GM23338 (cell line): ENCODE results near the gene UBR2. TPM values are rescaled to one million over a fixed set of nuclear protein-coding genes. Genes with fewer than 3 reads are reported as not detected.

Source experiments
- ATAC-seq: fragments of 200-7000 bp; cut with Tn5 transposase; 3 replicates; pipeline ENCODE4 v1.9.1; 2020
- DNase-seq: peaks from one replicate; pipeline ENCODE4 v3.0.0-alpha.2; 2015; ENCODE audit warnings: low spot score
- H2AFZ ChIP-seq: fragments of 200-600 bp; sonication (generic); 2 replicates; pipeline ENCODE4 v1.8.0; 2016; ENCODE audit warnings: antibody characterized with exemption, mild to moderate bottlenecking, moderate library complexity
- H3F3A ChIP-seq: fragments of 200-600 bp; sonication (generic); replicated peaks from 2 replicates; pipeline ENCODE4 v1.8.0; 2017; ENCODE audit warnings: antibody characterized with exemption, mixed run types, low read depth
- H3K27ac ChIP-seq: fragments of 200-600 bp; sonication (generic); 2 replicates; pipeline ENCODE4 v1.6.1; 2016; ENCODE audit warnings: low read depth
- H3K27me3 ChIP-seq: fragments of 200-600 bp; sonication (generic); 2 replicates; pipeline ENCODE4 v1.8.0; 2016; ENCODE audit warnings: mild to moderate bottlenecking, mixed run types, moderate library complexity; ENCODE audit not compliant: insufficient read depth
- H3K36me3 ChIP-seq: fragments of 200-600 bp; sonication (generic); 2 replicates; pipeline ENCODE4 v1.8.0; 2016; ENCODE audit warnings: mild to moderate bottlenecking; ENCODE audit not compliant: insufficient read depth
- H3K4me1 ChIP-seq: fragments of 200-600 bp; sonication (generic); 2 replicates; pipeline ENCODE4 v1.8.0; 2016; ENCODE audit warnings: mild to moderate bottlenecking, moderate library complexity; ENCODE audit not compliant: insufficient read depth
- H3K4me2 ChIP-seq: fragments of 200-600 bp; sonication (generic); 2 replicates; pipeline ENCODE4 v1.7.1; 2017; ENCODE audit warnings: mixed run types
- H3K4me3 ChIP-seq: fragments of 200-600 bp; sonication (generic); 2 replicates; pipeline ENCODE4 v1.6.1; 2016; ENCODE audit warnings: mixed run types
- H3K79me2 ChIP-seq: fragments of 200-600 bp; sonication (generic); replicated peaks from 2 replicates; pipeline ENCODE4 v1.8.0; 2017; ENCODE audit warnings: mild to moderate bottlenecking; ENCODE audit not compliant: insufficient read depth
- H3K9me2 ChIP-seq: fragments of 200-600 bp; sonication (generic); 2 replicates; pipeline ENCODE4 v1.8.0; 2017; ENCODE audit not compliant: insufficient read depth
- H4K20me1 ChIP-seq: fragments of 200-600 bp; sonication (generic); replicated peaks from 2 replicates; pipeline ENCODE4 v1.8.0; 2017; ENCODE audit warnings: mild to moderate bottlenecking; ENCODE audit not compliant: insufficient read depth
- H3K27ac Mint-ChIP-seq: 2 replicates; pipeline ENCODE4 v1.8.0; 2020; ENCODE audit warnings: inconsistent platforms, mild to moderate bottlenecking, moderate library complexity, mixed read lengths
- H3K27me3 Mint-ChIP-seq: 3 replicates; pipeline ENCODE4 v1.8.0; 2022; ENCODE audit warnings: low read depth, mild to moderate bottlenecking, moderate library complexity, mixed read lengths, inconsistent platforms; ENCODE audit not compliant: insufficient read depth, poor library complexity
- H3K36me3 Mint-ChIP-seq: 3 replicates; pipeline ENCODE4 v1.8.0; 2021; ENCODE audit warnings: low read depth, mild to moderate bottlenecking, inconsistent platforms, moderate library complexity, mixed read lengths
- H3K4me1 Mint-ChIP-seq: 3 replicates; pipeline ENCODE4 v1.8.0; 2020; ENCODE audit warnings: mild to moderate bottlenecking, inconsistent platforms, mixed read lengths
- H3K4me3 Mint-ChIP-seq: 3 replicates; pipeline ENCODE4 v1.8.0; 2021; ENCODE audit warnings: moderate library complexity, mild to moderate bottlenecking, inconsistent platforms, mixed read lengths
- H3K9me3 Mint-ChIP-seq: 3 replicates; pipeline ENCODE4 v1.8.0; 2020; ENCODE audit warnings: moderate library complexity, mild to moderate bottlenecking, inconsistent platforms, mixed read lengths
- REST ChIP-seq: IDR thresholded peaks from one replicate; pipeline ENCODE4 v1.6.1; 2018; ENCODE audit warnings: antibody characterized with exemption; ENCODE audit not compliant: unreplicated experiment
- STAT1 ChIP-seq: IDR thresholded peaks from one replicate; pipeline ENCODE4 v1.6.1; 2016; ENCODE audit warnings: antibody characterized with exemption; ENCODE audit not compliant: unreplicated experiment
- polyA plus RNA-seq: library from polyadenylated mRNA; unstranded; fragments of >200 nt; fragmentation: Nextera tagmentation; extraction: Ambion mirVana; gene quantifications from 2 replicates; pipeline ENCODE4 v1.2.1, GENCODE V29; 2016
- total RNA-seq: library from RNA; depleted of rRNA; stranded (reverse); fragments of >200 nt; shearing (Covaris generic); gene quantifications from 2 replicates; pipeline ENCODE4 v1.2.3, GENCODE V29; 2014
- TF ChIP-seq, protein P1 (sequence below): fragments of 250-450 bp; sonication (Bioruptor Pico); IDR thresholded peaks from 2 replicates; pipeline ENCODE4 v1.5.0; 2020; ENCODE audit warnings: mild to moderate bottlenecking, moderate library complexity

The UBR2 gene
- total and polyA plus RNA-seq, 2 experiments from 2014 or later = 6.7 to 21.2 TPM

- TF ChIP-seq, protein P1, sequence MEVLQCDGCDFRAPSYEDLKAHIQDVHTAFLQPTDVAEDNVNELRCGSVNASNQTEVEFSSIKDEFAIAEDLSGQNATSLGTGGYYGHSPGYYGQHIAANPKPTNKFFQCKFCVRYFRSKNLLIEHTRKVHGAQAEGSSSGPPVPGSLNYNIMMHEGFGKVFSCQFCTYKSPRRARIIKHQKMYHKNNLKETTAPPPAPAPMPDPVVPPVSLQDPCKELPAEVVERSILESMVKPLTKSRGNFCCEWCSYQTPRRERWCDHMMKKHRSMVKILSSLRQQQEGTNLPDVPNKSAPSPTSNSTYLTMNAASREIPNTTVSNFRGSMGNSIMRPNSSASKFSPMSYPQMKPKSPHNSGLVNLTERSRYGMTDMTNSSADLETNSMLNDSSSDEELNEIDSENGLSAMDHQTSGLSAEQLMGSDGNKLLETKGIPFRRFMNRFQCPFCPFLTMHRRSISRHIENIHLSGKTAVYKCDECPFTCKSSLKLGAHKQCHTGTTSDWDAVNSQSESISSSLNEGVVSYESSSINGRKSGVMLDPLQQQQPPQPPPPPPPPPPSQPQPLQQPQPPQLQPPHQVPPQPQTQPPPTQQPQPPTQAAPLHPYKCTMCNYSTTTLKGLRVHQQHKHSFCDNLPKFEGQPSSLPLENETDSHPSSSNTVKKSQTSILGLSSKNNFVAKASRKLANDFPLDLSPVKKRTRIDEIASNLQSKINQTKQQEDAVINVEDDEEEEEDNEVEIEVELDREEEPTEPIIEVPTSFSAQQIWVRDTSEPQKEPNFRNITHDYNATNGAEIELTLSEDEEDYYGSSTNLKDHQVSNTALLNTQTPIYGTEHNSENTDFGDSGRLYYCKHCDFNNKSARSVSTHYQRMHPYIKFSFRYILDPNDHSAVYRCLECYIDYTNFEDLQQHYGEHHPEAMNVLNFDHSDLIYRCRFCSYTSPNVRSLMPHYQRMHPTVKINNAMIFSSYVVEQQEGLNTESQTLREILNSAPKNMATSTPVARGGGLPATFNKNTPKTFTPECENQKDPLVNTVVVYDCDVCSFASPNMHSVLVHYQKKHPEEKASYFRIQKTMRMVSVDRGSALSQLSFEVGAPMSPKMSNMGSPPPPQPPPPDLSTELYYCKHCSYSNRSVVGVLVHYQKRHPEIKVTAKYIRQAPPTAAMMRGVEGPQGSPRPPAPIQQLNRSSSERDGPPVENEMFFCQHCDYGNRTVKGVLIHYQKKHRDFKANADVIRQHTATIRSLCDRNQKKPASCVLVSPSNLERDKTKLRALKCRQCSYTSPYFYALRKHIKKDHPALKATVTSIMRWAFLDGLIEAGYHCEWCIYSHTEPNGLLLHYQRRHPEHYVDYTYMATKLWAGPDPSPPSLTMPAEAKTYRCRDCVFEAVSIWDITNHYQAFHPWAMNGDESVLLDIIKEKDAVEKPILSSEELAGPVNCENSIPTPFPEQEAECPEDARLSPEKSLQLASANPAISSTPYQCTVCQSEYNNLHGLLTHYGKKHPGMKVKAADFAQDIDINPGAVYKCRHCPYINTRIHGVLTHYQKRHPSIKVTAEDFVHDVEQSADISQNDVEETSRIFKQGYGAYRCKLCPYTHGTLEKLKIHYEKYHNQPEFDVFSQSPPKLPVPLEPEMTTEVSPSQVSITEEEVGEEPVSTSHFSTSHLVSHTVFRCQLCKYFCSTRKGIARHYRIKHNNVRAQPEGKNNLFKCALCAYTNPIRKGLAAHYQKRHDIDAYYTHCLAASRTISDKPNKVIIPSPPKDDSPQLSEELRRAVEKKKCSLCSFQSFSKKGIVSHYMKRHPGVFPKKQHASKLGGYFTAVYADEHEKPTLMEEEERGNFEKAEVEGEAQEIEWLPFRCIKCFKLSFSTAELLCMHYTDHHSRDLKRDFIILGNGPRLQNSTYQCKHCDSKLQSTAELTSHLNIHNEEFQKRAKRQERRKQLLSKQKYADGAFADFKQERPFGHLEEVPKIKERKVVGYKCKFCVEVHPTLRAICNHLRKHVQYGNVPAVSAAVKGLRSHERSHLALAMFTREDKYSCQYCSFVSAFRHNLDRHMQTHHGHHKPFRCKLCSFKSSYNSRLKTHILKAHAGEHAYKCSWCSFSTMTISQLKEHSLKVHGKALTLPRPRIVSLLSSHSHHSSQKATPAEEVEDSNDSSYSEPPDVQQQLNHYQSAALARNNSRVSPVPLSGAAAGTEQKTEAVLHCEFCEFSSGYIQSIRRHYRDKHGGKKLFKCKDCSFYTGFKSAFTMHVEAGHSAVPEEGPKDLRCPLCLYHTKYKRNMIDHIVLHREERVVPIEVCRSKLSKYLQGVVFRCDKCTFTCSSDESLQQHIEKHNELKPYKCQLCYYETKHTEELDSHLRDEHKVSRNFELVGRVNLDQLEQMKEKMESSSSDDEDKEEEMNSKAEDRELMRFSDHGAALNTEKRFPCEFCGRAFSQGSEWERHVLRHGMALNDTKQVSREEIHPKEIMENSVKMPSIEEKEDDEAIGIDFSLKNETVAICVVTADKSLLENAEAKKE (CRISPR knock-in tag) = no peak
Measured at GRCh38 chr6:42552380-42552779, 11.4 kb upstream of the UBR2 start (continued).

DNA sequence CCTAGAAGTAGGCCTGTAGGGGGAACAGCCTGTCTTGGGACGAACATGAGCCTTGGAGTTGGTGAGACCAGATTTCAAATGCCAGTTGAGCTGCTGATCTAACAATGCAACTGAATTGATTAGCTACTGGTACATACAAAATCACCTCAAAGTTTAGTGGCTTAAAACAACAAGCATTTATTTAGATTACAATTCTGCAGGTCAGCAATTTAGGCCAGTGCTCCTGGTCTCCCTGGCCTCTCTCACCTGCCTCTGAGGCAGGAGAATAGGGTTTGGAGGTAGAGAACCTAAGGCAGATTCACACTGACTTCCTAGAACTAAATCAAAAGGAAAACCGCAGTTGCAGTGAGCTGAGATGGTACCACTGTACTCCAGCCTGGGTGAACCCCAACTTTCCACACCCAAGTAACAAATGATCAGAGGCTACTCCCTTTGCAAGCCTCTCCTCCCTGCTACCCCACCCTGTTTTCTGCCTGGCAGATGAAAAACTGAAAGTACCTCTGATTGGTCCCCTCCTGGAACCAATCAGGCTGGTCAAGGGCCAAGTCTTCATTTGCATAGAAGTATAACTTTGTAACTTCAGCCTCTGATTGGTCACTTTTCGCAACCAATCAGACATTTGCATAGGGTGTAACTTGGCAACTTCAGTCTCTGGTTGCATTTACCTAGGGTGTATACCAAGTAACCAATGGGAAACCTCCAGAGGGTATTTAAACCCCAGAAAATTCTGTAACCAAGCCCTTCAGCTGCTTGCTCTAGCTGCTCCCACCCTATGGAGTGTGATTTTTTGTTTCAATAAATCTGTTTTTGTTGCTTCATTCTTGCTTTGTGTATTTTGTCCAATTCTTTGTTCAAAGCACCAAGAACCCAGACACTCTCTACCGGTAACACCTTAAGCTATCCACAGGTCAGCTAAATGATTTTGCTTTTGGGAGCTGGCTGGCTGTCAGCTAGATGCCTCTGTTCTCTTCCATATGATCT is 8.1 kb upstream of the UBR2 start:
- Histone ChIP-seq H3K36me3 (no peaks in the 10 kb centered on the region), H3K4me3 (no peak overlapping the region), H2AFZ (no peak overlapping the region), H3K27ac (no peak overlapping the region), H3K27me3 (peaks cover 10% of the 10 kb centered on the region; the same call in 1 of the 2 replicates), H3F3A (no peaks in the 10 kb centered on the region), H3K9me2 (no peaks in the 10 kb centered on the region), H4K20me1 (no peaks in the 10 kb centered on the region), H3K79me2 (no peaks in the 10 kb centered on the region), H3K4me2 (no peak overlapping the region), H3K4me1 (no peaks in the 10 kb centered on the region)
- no peak overlapping the region for H3K27ac Mint-ChIP-seq
- H3K4me3 Mint-ChIP-seq = no peak overlapping the region
- ATAC-seq = peak; percentile 47
- 0 out of 3 replicates have a peak, but pooled peaks cover 4% of the 10 kb centered on the region for H3K36me3 Mint-ChIP-seq
- peak; percentile 62 for DNase-seq
- H3K9me3 Mint-ChIP-seq = peaks cover 4% of the 10 kb centered on the region
- no peaks in the 10 kb centered on the region for H3K4me1 Mint-ChIP-seq
- peaks cover 4% of the 10 kb centered on the region for H3K27me3 Mint-ChIP-seq
- TF ChIP-seq STAT1 (no peak), REST (no peak)
- TF ChIP-seq, protein P1 (CRISPR knock-in tag) = no peak
